Measurements from ENCODE around the gene ZMIZ1.

ZMIZ1 gene

GRCh38 chr10:79180414-79181221, 111.9 kb downstream of the ZMIZ1 start:
- DNase-seq: no peak

GRCh38 chr10:79181227-79181626, 112.5 kb downstream of the ZMIZ1 start:
- no peak for DNase-seq

DNA sequence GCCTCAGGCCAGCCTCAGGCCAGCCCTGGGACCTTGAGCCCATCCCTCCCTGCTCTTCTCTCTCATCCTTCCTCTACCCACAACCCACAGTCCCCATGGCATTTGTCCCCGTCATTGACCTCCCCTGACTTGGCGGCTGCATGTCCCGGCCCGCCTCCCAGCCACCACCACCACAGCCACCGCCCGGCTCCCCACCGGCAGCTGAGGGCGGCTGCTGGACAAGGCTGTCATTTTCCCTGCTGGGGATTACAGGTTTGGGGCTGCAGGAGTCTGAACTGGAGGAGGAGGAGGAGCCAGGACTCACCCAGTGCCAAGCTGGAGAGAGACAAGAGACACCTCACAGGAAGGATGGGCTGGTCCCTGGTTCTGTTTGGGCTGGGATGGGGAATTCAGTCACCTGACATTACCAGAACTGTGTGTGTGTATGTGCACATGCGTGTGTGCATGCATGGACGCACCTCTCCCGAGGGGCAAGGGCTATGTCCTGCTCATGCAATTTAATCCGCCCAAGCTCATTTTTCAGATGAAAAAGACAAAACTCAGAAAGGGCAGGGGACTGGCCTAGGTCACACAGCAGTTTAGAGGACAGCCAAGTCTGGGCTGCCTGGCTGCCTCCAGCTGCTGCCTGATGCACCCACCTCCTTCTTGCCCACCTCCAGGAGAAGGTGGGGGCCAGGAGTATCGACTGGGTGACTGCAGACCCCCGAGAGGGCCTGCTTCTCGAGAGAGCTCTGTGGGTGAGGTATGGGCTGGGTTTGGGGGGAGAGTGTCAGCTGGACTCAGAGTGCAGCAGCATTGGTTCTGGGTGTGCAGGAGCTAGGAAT, 113.1 kb downstream of the ZMIZ1 start:
- no peak for DNase-seq

- DNase-seq: no peak
Observed at GRCh38 chr10:79182781-79183467, 114.2 kb downstream of the ZMIZ1 start.

DNA sequence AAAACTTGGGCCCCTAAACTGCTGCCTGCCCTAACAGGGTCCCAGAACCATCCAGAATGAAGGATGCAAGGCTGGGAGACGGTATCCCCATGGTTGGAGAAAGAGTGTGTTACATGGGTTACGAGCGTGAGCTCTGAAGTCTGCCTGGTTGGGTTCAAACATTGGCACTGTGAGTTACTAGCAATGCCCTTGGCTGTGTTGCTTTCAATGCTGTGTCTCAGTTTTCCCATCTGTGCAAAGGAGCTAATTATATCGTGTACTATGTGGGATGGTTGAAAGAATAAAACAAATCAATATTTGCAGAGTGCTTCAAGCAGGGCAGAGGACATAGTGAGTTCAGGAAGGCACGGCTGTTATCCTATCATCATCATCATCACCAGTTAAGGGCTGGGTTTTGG, 114.7 kb downstream of the ZMIZ1 start:
- no peak for DNase-seq

- DNase-seq: no peak
Observed at GRCh38 chr10:79184145-79184625, 115.4 kb downstream of the ZMIZ1 start.

DNA sequence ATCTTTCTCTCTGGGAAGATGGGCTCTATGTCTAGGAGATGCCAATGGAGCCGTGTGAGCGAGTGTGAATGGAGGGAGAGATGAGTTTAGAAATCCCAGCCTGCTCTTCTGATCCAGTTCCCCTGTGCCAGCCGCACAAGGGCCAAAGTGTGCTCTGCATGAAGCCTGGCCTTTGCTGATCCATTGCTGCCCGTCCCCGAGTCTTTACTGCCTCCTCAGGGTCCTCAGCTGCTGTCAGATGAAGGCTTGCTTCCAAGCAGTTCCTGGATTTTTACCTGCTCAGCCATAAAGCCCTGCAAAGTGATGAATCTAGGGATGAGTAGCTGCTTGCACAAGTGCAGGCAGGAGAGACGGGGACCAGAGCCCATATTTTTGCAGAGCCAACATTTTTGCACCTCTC, 115.9 kb downstream of the ZMIZ1 start:
- no peak for DNase-seq

DNA sequence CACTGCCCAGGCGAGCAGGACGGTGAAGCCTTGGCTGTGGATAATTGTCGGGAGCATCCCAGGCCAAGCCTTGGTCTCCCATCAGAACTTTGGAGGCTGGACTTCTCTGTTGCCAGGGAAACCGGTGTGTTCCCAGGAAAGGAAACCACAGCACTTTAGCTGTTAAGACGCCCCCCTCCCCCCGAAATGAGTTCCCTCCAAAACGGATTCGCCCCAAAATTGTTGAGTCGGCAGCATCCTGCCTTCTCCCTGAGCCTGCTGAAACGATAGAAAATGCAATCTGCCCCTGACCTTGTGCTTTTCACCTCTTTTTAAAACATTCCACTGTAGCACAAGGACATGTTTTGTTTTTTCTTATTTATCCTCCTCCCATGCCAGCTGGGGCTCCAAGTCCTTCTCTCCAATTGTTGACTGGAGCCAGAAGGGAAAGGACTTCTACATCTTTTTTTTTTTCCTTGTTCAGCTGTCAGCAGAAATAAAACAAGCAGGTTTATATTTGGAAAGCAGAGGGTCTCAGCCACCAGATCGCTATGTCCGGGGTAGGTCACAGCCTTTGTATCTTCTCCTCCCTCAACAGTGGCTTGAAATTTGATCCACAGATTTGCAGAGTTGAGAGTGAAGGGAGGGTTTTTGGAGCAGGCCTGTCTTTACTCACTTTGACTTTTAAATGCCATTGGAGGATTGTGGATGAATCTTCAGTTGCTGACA, 116.5 kb downstream of the ZMIZ1 start:
- no peak for DNase-seq

- no peak for DNase-seq
Observed at GRCh38 chr10:79185796-79186374, 117.1 kb downstream of the ZMIZ1 start.

DNA sequence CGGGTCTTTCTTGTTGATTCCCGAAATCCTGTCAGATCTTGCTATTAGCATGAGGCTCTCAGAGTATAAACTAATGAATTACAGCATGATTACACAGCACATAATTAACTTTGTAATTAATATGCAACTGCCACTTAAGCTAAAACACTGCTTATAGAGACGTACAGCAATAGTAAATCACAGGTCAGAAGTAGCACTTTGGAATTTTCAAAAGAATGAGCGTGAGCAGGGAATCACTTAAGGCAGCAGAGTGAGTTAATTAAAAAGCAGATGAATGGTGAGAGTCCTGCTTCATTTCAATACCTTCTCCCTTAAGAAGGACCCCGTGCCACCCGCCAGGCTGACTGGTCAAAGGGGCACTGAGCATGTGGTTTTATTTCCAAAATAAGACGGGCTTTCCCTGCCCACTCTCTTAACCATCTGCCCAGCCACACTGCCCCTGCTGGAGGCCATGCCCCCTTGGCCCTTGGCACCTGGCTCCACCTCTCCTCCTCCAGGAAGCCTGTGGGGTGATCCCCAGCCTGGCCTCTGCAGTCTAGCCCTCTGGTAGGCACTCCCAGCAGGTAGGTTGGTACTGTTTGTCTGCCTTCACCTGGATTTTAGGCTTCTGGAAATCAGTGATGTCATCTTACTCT, 117.8 kb downstream of the ZMIZ1 start:
- DNase-seq: no peak

DNA sequence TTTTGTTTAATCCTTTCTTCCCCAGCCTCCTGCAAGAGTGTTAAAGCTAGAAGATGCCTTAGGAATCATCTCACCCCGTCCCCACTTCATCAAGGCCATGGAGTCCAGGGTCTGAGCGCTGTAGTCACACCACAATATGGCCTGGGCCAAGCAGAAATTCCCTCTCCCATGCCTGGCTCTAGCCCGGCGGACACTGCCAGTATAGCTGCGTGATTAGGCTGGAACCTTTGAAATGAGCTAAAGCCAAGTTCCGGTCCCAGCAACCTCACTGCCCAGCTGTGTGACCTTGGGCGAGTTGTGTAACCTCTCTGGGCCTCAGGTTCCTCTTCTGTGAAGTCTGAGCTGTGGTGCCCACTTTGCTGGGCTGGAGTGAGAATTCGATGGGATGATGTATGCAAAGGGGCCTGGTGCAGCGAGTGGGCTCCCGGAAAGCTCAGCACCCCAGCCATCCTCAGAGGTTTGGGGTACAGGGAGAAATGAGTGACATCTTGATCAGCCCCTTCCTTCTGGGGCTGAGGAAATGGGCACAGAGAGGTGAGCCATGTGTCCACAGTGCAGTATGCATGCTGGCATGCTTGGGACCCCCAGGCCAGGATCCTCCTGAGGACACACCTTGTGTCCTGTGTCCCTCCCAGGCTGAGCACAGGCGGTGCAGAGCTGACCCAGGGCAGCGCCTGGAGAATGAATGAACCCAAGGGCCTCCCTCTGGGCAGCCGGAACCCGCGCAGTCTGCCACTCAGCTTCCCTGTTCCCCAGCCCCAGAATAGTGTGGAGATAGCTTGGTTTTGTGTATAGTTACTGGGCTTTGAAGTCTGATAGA, 118.6 kb downstream of the ZMIZ1 start:
- DNase-seq: no peak

GRCh38 chr10:79188154-79188965, 119.6 kb downstream of the ZMIZ1 start:
- DNase-seq: no peak

GRCh38 chr10:79189181-79189580, 120.4 kb downstream of the ZMIZ1 start:
- no peak for DNase-seq

GRCh38 chr10:79189853-79190435, 121.2 kb downstream of the ZMIZ1 start:
- no peak for DNase-seq

DNA sequence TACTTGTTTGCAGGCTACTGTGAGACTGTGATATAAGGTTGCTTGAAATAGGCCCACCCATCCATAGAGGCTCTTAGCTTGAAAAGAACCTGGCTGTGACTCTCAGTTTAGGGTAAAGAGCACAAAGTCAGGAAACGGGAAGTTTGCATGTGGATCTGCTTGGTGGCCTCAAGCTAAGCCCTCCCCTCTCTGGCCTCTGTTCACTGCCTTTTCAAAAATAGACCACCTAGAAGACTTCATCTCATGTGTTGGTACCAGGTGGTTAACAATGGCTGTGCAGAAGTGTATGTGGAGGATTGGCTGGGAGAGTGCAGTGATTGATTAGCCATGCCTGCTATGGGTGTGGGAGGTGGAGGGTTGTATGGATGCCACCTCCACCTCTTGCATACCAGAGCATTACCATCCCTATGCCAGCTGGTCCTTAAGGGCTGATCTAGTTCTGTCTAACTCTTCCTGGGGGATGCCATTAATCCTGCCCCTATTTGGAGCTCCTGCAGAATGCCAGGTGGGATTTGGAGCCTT, 122.0 kb downstream of the ZMIZ1 start:
- DNase-seq: no peak

DNA sequence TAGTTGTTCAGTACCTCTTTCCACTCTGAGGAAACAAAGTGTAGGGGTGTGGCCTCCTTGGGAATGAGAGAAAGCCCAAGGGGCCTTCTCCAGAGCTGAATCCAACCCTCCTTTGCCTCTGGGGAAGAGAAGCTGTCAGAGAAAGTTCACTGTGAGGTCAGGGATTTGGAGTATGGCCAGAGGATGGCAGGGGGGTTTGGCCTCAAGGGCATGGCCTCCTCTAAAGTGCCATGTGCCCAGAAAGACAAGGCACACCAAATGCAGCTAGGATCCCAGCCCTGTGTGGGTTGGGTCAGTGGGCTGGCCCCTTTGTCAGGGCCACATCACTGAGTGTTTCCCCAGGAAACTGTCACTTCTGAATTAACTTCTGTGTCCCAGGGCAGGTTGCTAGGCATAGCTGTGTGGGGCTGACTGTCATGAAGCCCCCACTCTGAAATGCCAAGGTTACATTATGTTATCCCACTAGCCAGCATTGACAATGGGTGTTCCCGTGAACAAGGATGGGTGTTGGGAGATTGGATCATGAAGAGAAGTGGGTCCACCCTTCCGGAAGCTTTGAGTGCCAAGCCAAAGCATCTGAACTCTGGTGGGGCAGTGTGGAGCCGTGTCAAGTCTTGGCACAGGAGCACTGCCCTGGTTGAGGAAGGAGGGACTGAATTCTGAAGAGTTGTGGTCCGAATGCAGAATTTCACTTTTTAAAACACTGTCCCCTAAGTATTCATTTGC, 123.3 kb downstream of the ZMIZ1 start:
- no peak for DNase-seq

GRCh38 chr10:79192677-79193003, 123.9 kb downstream of the ZMIZ1 start:
- DNase-seq: no peak

GRCh38 chr10:79193694-79194382, 125.1 kb downstream of the ZMIZ1 start:
- no peak for DNase-seq

Measured in NK-92 treated with Interleukin-12 subunit alpha and Interleukin-12 subunit beta, amount 100 ng/mL, for 24 hours (cell line).